Measurements from ENCODE around the gene NEURL2.
"Not testable (repeated sequence)": the region's sequence is repeated elsewhere in the genome, so short reads cannot be mapped to it uniquely, and the experiment has no call there.

NEURL2 gene

DNA sequence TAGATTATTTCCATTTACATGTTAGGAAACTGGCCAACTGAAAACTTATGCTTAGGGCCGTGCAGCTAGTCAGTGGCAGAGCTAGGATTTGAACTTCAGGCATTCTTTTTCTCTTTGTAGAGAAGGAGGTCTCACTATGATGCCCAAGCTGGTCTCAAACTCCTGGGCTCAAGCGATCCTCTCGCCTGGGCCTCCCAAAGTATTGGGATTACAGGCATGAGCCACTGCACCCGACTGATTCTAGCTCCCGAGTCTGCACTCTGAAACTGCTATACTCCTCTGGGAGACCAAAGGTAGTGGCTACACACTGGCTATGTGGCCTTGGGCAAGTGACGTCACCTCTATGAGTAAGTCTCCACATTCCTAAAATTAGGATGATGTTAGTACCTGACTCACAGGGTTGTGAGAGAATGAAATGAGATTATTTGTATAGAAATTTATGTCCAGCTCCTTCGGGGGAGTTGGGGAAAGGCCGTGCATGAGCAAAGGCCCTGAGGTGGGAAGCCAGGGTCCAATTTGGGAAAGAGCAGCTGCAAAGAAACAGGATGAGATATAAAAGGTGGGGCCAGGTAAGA is 14.6 kb upstream of the NEURL2 start:
- H3K9me3 ChIP-seq (ENCODE audit: control insufficient read depth in 1 of 2, low read length in 2 of 2) = no peaks in the 10 kb centered on the region
- H3K4me1 ChIP-seq (ENCODE audit: control insufficient read depth in 1 of 2, insufficient read depth in 2 of 2, low read length in 2 of 2) = no peaks in the 10 kb centered on the region
- no peak overlapping the region for H3K4me3 ChIP-seq (ENCODE audit: low read depth in 1 of 2, low read length in 2 of 2)
- no peak overlapping the region for H3K27ac ChIP-seq (ENCODE audit: low read length)
- no peaks in the 10 kb centered on the region for H3K27me3 ChIP-seq (ENCODE audit: low read depth, low read length)
- peaks cover 10 to 32% of the 10 kb centered on the region in 2 donors for H3K36me3 ChIP-seq (ENCODE audit: control insufficient read depth in 1 of 2, insufficient read depth in 2 of 2, low read length in 2 of 2)

GRCh38 chr20:45904583-45905504 is 13.8 kb upstream of the NEURL2 start:
- Histone ChIP-seq H3K27ac (ENCODE audit: low read length) (no peak overlapping the region), H3K9me3 (ENCODE audit: control insufficient read depth in 1 of 2, low read length in 2 of 2) (no peaks in the 10 kb centered on the region), H3K27me3 (ENCODE audit: low read depth, low read length) (no peaks in the 10 kb centered on the region), H3K4me1 (ENCODE audit: control insufficient read depth in 1 of 2, insufficient read depth in 2 of 2, low read length in 2 of 2) (no peaks in the 10 kb centered on the region), H3K36me3 (ENCODE audit: control insufficient read depth in 1 of 2, insufficient read depth in 2 of 2, low read length in 2 of 2) (peaks cover 10 to 32% of the 10 kb centered on the region in 2 donors), H3K4me3 (ENCODE audit: low read depth in 1 of 2, low read length in 2 of 2) (no peak overlapping the region)

- no peaks in the 10 kb centered on the region for H3K9me3 ChIP-seq (ENCODE audit: control insufficient read depth in 1 of 2, low read length in 2 of 2)
- no peak overlapping the region for H3K4me3 ChIP-seq (ENCODE audit: low read depth in 1 of 2, low read length in 2 of 2)
- no peak overlapping the region for H3K27ac ChIP-seq (ENCODE audit: low read length)
- no peaks in the 10 kb centered on the region for H3K27me3 ChIP-seq (ENCODE audit: low read depth, low read length)
- H3K36me3 ChIP-seq (ENCODE audit: control insufficient read depth in 1 of 2, insufficient read depth in 2 of 2, low read length in 2 of 2) = peaks cover 22 to 49% of the 10 kb centered on the region in 2 donors
- H3K4me1 ChIP-seq (ENCODE audit: control insufficient read depth in 1 of 2, insufficient read depth in 2 of 2, low read length in 2 of 2) = no peaks in the 10 kb centered on the region
These were observed 11.2 kb upstream of the NEURL2 start for GRCh38 chr20:45902199-45902701.

DNA sequence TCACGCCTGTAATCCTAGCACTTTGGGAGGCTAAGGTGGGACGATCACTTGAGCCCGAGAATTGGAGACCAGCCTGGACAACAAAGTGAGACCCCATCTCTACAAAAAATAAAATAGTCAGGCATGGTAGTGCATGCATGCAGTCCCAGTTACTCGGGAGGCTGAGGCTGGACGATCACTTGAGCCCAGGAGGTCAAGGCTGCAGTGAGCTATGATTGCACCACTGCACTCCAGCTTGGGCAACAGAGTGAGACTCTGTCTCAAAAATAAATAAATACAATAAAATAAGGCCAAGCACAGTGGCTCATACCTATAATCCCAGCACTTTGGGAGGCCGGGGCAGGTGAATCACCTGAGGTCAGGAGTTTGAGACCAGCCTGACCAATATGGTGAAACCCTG is 10.3 kb upstream of the NEURL2 start:
- not testable (repeated sequence) for H3K4me1 ChIP-seq (ENCODE audit: control insufficient read depth in 1 of 2, insufficient read depth in 2 of 2, low read length in 2 of 2); H3K27me3 ChIP-seq (ENCODE audit: low read depth, low read length); H3K27ac ChIP-seq (ENCODE audit: low read length); H3K4me3 ChIP-seq (ENCODE audit: low read depth in 1 of 2, low read length in 2 of 2); H3K9me3 ChIP-seq (ENCODE audit: control insufficient read depth in 1 of 2, low read length in 2 of 2)
- H3K36me3 ChIP-seq (ENCODE audit: control insufficient read depth in 1 of 2, insufficient read depth in 2 of 2, low read length in 2 of 2) = peaks cover 28 to 55% of the 10 kb centered on the region in 2 donors

GRCh38 chr20:45899046-45899835 is 8.2 kb upstream of the NEURL2 start:
- peaks cover 24 to 55% of the 10 kb centered on the region in 2 donors for H3K36me3 ChIP-seq (ENCODE audit: control insufficient read depth in 1 of 2, insufficient read depth in 2 of 2, low read length in 2 of 2)
- H3K27me3 ChIP-seq (ENCODE audit: low read depth, low read length) = no peaks in the 10 kb centered on the region

DNA sequence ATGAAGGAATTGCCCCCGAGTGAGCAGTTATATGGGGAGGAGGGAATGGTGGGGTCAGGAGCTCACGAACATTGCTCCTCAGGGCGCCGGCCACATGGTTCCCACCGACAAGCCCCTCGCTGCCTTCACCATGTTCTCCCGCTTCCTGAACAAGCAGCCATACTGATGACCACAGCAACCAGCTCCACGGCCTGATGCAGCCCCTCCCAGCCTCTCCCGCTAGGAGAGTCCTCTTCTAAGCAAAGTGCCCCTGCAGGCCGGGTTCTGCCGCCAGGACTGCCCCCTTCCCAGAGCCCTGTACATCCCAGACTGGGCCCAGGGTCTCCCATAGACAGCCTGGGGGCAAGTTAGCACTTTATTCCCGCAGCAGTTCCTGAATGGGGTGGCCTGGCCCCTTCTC is 7.3 kb upstream of the NEURL2 start:
- Histone ChIP-seq H3K4me3 (ENCODE audit: low read depth in 1 of 2, low read length in 2 of 2) (no peak overlapping the region), H3K9me3 (ENCODE audit: control insufficient read depth in 1 of 2, low read length in 2 of 2) (no peaks in the 10 kb centered on the region), H3K36me3 (ENCODE audit: control insufficient read depth in 1 of 2, insufficient read depth in 2 of 2, low read length in 2 of 2) (peaks cover 30 to 61% of the 10 kb centered on the region in 2 donors), H3K27me3 (ENCODE audit: low read depth, low read length) (no peaks in the 10 kb centered on the region), H3K27ac (ENCODE audit: low read length) (no peak overlapping the region), H3K4me1 (ENCODE audit: control insufficient read depth in 1 of 2, insufficient read depth in 2 of 2, low read length in 2 of 2) (no peaks in the 10 kb centered on the region)

More at GRCh38 chr20:45899046-45899835, 8.2 kb upstream of the NEURL2 start:
- H3K9me3 ChIP-seq (ENCODE audit: control insufficient read depth in 1 of 2, low read length in 2 of 2) = no peaks in the 10 kb centered on the region
- no peaks in the 10 kb centered on the region for H3K4me1 ChIP-seq (ENCODE audit: control insufficient read depth in 1 of 2, insufficient read depth in 2 of 2, low read length in 2 of 2)
- no peak overlapping the region for H3K4me3 ChIP-seq (ENCODE audit: low read depth in 1 of 2, low read length in 2 of 2)
- H3K27ac ChIP-seq (ENCODE audit: low read length) = no peak overlapping the region

DNA sequence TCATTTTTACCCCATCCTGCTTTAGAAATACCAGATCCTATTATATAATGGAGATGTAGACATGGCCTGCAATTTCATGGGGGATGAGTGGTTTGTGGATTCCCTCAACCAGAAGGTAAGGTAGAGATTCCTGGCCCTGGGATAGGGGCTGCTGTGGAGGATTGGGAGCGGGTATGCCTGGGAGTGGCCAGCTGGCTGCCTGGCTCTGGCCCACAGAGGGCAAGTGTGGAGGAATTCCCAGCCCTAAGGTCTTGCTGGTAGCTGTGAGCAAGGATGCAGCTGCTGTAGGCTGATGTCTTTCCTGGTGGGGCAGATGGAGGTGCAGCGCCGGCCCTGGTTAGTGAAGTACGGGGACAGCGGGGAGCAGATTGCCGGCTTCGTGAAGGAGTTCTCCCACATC is 6.7 kb upstream of the NEURL2 start:
- Histone ChIP-seq H3K9me3 (ENCODE audit: control insufficient read depth in 1 of 2, low read length in 2 of 2) (no peaks in the 10 kb centered on the region), H3K27ac (ENCODE audit: low read length) (no peak overlapping the region), H3K36me3 (ENCODE audit: control insufficient read depth in 1 of 2, insufficient read depth in 2 of 2, low read length in 2 of 2) (peaks cover 30 to 67% of the 10 kb centered on the region in 2 donors), H3K4me3 (ENCODE audit: low read depth in 1 of 2, low read length in 2 of 2) (no peak overlapping the region), H3K27me3 (ENCODE audit: low read depth, low read length) (no peaks in the 10 kb centered on the region), H3K4me1 (ENCODE audit: control insufficient read depth in 1 of 2, insufficient read depth in 2 of 2, low read length in 2 of 2) (peaks cover 5% of the 10 kb centered on the region in 2 donors)

DNA sequence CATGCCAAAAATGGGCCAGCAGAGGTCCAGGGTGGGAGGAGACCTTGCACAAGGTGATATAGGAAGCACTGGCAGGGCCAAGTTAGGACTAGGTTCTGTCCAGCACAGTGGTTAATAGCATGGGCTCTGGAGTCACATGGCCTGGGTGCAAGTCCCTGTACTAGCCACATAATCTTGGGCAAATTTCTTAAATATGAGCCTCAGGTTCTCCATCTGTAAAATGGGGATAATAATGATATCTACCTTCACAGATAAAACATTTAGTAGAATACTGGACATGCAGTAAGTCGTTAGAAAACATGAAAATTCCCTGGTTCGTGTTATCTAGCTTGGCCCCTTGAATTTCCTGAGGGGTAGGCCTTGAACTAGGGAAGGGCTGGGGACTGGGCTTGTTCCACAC is 6.3 kb upstream of the NEURL2 start:
- no peaks in the 10 kb centered on the region for H3K27me3 ChIP-seq (ENCODE audit: low read depth, low read length)
- peaks cover 30 to 65% of the 10 kb centered on the region in 2 donors for H3K36me3 ChIP-seq (ENCODE audit: control insufficient read depth in 1 of 2, insufficient read depth in 2 of 2, low read length in 2 of 2)
- H3K4me1 ChIP-seq (ENCODE audit: control insufficient read depth in 1 of 2, insufficient read depth in 2 of 2, low read length in 2 of 2) = peaks cover 8 to 9% of the 10 kb centered on the region in 2 donors

DNA sequence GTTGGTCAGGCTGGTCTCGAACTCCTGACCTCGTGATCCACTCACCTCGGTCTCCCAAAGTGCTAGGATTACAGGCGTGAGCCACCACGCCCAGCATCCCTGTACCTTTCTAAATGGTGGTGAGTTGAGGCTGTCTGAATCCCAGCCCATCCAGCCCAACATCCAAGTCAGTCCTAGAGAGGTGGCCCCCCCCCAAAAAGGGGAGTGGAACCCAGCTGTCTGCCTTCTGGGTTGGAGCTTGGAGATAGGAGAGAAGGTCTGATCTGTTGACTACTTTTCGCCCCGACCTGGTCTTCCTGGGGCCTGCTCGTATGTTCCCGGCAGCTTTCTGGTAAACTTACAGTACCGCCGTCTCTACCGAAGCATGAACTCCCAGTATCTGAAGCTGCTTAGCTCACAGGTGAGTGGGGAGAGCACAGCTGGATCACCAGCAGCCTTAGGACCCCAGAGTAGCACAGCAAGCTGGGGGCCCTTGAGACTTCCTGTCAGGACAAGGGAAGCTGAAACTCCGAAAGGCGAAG is 5.7 kb upstream of the NEURL2 start:
- peaks cover 12 to 14% of the 10 kb centered on the region in 2 donors for H3K4me1 ChIP-seq (ENCODE audit: control insufficient read depth in 1 of 2, insufficient read depth in 2 of 2, low read length in 2 of 2)
- no peaks in the 10 kb centered on the region for H3K27me3 ChIP-seq (ENCODE audit: low read depth, low read length)
- H3K9me3 ChIP-seq (ENCODE audit: control insufficient read depth in 1 of 2, low read length in 2 of 2) = no peaks in the 10 kb centered on the region
- H3K36me3 ChIP-seq (ENCODE audit: control insufficient read depth in 1 of 2, insufficient read depth in 2 of 2, low read length in 2 of 2) = peaks cover 30 to 60% of the 10 kb centered on the region in 2 donors
- no peak overlapping the region for H3K4me3 ChIP-seq (ENCODE audit: low read depth in 1 of 2, low read length in 2 of 2)
- no peak overlapping the region for H3K27ac ChIP-seq (ENCODE audit: low read length)

More for the DNA sequence above, 6.3 kb upstream of the NEURL2 start:
- Histone ChIP-seq H3K4me3 (ENCODE audit: low read depth in 1 of 2, low read length in 2 of 2) (no peak overlapping the region), H3K9me3 (ENCODE audit: control insufficient read depth in 1 of 2, low read length in 2 of 2) (no peaks in the 10 kb centered on the region), H3K27ac (ENCODE audit: low read length) (no peak overlapping the region)

- H3K27ac ChIP-seq (ENCODE audit: low read length) = no peak overlapping the region
- no peak overlapping the region for H3K4me3 ChIP-seq (ENCODE audit: low read depth in 1 of 2, low read length in 2 of 2)
- no peaks in the 10 kb centered on the region for H3K9me3 ChIP-seq (ENCODE audit: control insufficient read depth in 1 of 2, low read length in 2 of 2)
- peaks cover 12 to 20% of the 10 kb centered on the region in 2 donors for H3K4me1 ChIP-seq (ENCODE audit: control insufficient read depth in 1 of 2, insufficient read depth in 2 of 2, low read length in 2 of 2)
- peaks cover 30 to 56% of the 10 kb centered on the region in 2 donors for H3K36me3 ChIP-seq (ENCODE audit: control insufficient read depth in 1 of 2, insufficient read depth in 2 of 2, low read length in 2 of 2)
- no peaks in the 10 kb centered on the region for H3K27me3 ChIP-seq (ENCODE audit: low read depth, low read length)
These were observed 3.8 kb upstream of the NEURL2 start for GRCh38 chr20:45894797-45895196.

- Histone ChIP-seq H3K27me3 (ENCODE audit: low read depth, low read length) (no peaks in the 10 kb centered on the region), H3K4me3 (ENCODE audit: low read depth in 1 of 2, low read length in 2 of 2) (no peak overlapping the region), H3K36me3 (ENCODE audit: control insufficient read depth in 1 of 2, insufficient read depth in 2 of 2, low read length in 2 of 2) (peaks cover 28 to 49% of the 10 kb centered on the region in 2 donors), H3K4me1 (ENCODE audit: control insufficient read depth in 1 of 2, insufficient read depth in 2 of 2, low read length in 2 of 2) (peaks cover 12 to 30% of the 10 kb centered on the region in 2 donors), H3K9me3 (ENCODE audit: control insufficient read depth in 1 of 2, low read length in 2 of 2) (no peaks in the 10 kb centered on the region), H3K27ac (ENCODE audit: low read length) (no peak overlapping the region)
These were observed 2.8 kb upstream of the NEURL2 start for GRCh38 chr20:45893831-45894230.

Data from muscle layer of duodenum (tissue), 2 donors.